Esophagus squamous epithelium (tissue), 5 donors: ENCODE data around the gene FHIT. TPM values are rescaled to one million over a fixed set of nuclear protein-coding genes. Genes with fewer than 3 reads are reported as not detected.

ENCODE experiments used
- DNase-seq: peaks from one replicate; lab custom pipeline; 2025; lab: John Stamatoyannopoulos, UW
- H3K27ac ChIP-seq, 4 donors: fragments of 200-600 bp; sonication (generic); one replicate each; pipeline ENCODE4 v1.5.1; 2016 to 2019; ENCODE audit warnings: mild to moderate bottlenecking in 1 of 4
- H3K27me3 ChIP-seq, 4 donors: fragments of 200-600 bp; sonication (generic); 1 replicate in 3 of 4; 2 replicates in 1 of 4; pipeline versions ENCODE4 v1.5.1 to v1.6.0; 2017 to 2021; ENCODE audit warnings: antibody characterized with exemption in 1 of 4
- H3K36me3 ChIP-seq, 3 donors: fragments of 200-600 bp; sonication (generic); one replicate each; pipeline ENCODE4 v1.5.1; 2016 to 2019
- H3K4me1 ChIP-seq, 3 donors: fragments of 200-600 bp; sonication (generic); one replicate each; pipeline ENCODE4 v1.5.1; 2017 to 2019
- H3K4me3 ChIP-seq, 4 donors: fragments of 200-600 bp; sonication (generic); 1 replicate in 3 of 4; 2 replicates in 1 of 4; pipeline ENCODE4 v1.5.1; 2016 to 2019; ENCODE audit warnings: mild to moderate bottlenecking in 2 of 4, moderate library complexity in 1 of 4
- H3K9me3 ChIP-seq, 3 donors: fragments of 200-600 bp; sonication (generic); one replicate each; pipeline ENCODE4 v1.5.1; 2016 to 2019
- POLR2A ChIP-seq, 4 donors: fragments of 450-650 bp; IDR thresholded peaks; one replicate each; pipeline ENCODE4 v1.6.1; 2017; ENCODE audit warnings: antibody characterized with exemption in 4 of 4, mild to moderate bottlenecking in 4 of 4, moderate library complexity in 3 of 4
- WGBS, 2 donors: methylation state at CpG; one replicate each; pipeline ENCODE4 v1.1.5; 2018; 5-methylcytosine and 5-hydroxymethylcytosine counted together
- intact Hi-C: fragments of 100-400 bp; cut with DNase I; formaldehyde crosslinking; loops from one replicate; pipeline ENCODE4 v1.15.0; 2022
- total RNA-seq, 4 donors: library from RNA; depleted of rRNA; stranded (reverse); fragments of >200 nt; gene quantifications; one replicate each; pipeline ENCODE4 v1.1.0, GENCODE V29; 2016
- TF ChIP-seq, protein P1 (sequence below), 6 experiments: fragments of 450-650 bp in 4 of 6; fragments of 200-600 bp in 2 of 6; sonication (generic) in 2 of 6; IDR thresholded peaks; one replicate each; pipeline ENCODE4 v1.5.1; 2016 to 2019; ENCODE audit warnings: antibody characterized with exemption in 6 of 6, mild to moderate bottlenecking in 4 of 6, moderate library complexity in 4 of 6
- donor health status: DM: yes; HTN: yes; CAD: no.

Gene FHIT
- total RNA-seq, 4 donors from 2014 or later, result 0.64 to 5.7 (median 3.1) TPM

DNA sequence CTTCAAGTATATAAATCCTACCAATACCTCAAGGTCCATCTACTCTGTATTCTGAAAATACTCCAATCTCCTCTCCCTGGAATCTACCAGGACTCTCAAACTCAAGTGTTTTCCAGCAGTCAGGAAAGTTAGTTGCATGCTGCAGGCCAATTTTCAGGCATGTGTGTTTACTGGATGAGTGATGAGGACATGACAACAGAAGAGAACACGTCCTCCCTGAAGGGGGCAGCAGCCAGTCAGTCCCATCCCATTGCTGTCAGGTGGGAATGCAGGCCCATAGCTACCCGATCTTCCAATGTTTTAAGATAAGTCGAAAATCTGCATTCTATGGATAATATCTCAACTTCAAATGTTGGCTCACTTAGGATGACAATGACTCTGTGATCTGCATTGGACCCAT lies 496.2 kb downstream of the FHIT start:
- no peak for TF ChIP-seq POLR2A (IDR thresholded peaks at IDR 0.05)
- TF ChIP-seq, protein P1, sequence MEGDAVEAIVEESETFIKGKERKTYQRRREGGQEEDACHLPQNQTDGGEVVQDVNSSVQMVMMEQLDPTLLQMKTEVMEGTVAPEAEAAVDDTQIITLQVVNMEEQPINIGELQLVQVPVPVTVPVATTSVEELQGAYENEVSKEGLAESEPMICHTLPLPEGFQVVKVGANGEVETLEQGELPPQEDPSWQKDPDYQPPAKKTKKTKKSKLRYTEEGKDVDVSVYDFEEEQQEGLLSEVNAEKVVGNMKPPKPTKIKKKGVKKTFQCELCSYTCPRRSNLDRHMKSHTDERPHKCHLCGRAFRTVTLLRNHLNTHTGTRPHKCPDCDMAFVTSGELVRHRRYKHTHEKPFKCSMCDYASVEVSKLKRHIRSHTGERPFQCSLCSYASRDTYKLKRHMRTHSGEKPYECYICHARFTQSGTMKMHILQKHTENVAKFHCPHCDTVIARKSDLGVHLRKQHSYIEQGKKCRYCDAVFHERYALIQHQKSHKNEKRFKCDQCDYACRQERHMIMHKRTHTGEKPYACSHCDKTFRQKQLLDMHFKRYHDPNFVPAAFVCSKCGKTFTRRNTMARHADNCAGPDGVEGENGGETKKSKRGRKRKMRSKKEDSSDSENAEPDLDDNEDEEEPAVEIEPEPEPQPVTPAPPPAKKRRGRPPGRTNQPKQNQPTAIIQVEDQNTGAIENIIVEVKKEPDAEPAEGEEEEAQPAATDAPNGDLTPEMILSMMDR (IDR thresholded peaks at IDR 0.05), result peak in 1 of 6 experiments; percentile 11
- WGBS, 2 donors, result 62 to 64% methylated on average over 3 of the region's 3 CpGs
- H3K4me3 ChIP-seq, result no peak overlapping the region
- no peaks in the 10 kb centered on the region for H3K27me3 ChIP-seq
- intact Hi-C loops, result no loop called here
- no peaks in the 10 kb centered on the region for H3K4me1 ChIP-seq
- peaks cover 0 to 9% (median 0%) of the 10 kb centered on the region in 3 donors for H3K9me3 ChIP-seq
- H3K27ac ChIP-seq, result no peak overlapping the region
- no peaks in the 10 kb centered on the region for H3K36me3 ChIP-seq
- DNase-seq, result no peak

GRCh38 chr3:60754617-60755016 lies 496.6 kb downstream of the FHIT start:
- no peak for DNase-seq
- H3K27ac ChIP-seq, result no peak overlapping the region
- TF ChIP-seq, protein P1 (IDR thresholded peaks at IDR 0.05), result no peak
- no peak for TF ChIP-seq POLR2A (IDR thresholded peaks at IDR 0.05)
- H3K4me3 ChIP-seq, result no peak overlapping the region
- peaks cover 0 to 12% (median 0%) of the 10 kb centered on the region in 3 donors for H3K9me3 ChIP-seq
- intact Hi-C loops, result no loop called here
- H3K4me1 ChIP-seq, result no peaks in the 10 kb centered on the region
- WGBS, 2 donors, result 86 to 95% methylated on average over 1 of the region's 1 CpG
- H3K36me3 ChIP-seq, result no peaks in the 10 kb centered on the region
- no peaks in the 10 kb centered on the region for H3K27me3 ChIP-seq

- DNase-seq, result no peak
- Histone ChIP-seq H3K4me1 (no peaks in the 10 kb centered on the region), H3K36me3 (no peaks in the 10 kb centered on the region), H3K9me3 (peaks cover 0 to 12% (median 0%) of the 10 kb centered on the region in 3 donors), H3K27me3 (no peaks in the 10 kb centered on the region), H3K4me3 (no peak overlapping the region), H3K27ac (no peak overlapping the region)
- WGBS, 2 donors, result 92 to 93% methylated on average over 3 of the region's 3 CpGs
- no peak for TF ChIP-seq POLR2A (IDR thresholded peaks at IDR 0.05)
- TF ChIP-seq, protein P1 (IDR thresholded peaks at IDR 0.05), result no peak
- intact Hi-C loops, result no loop called here
Observed at GRCh38 chr3:60752809-60753208, 498.4 kb downstream of the FHIT start.

DNA sequence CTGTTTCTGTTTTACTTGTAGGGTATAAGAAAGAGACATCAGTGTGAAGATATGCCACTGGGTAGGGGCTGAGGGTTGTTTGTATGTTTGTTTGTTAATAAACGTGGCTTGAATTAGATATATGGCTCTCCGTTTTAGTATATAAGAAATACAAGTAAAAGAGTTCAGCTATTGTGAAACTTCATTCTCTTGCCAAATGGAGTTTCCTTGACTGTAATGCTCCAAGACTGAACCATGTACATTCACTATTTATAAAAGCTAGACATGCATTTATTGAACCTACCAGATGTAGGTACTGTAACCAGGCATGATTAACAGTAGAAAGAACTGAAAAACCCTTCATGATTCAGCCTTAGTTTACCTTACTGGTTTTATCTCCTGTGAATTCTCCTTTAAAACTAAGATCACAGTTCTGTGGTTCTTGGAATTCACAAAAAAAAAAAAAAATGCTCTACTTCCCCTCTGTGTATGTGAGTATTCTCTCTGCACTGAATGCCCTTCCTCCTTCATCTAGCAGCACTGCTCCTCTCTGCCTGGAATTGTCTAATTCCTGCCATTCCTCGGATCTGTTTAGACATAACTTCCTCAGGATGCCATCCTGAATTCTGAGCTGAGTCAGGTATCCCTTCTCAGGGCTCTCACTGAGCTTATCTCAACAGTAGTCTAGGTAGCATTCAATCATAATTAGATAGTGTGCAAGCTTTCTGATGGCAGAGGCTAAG lies 504.4 kb downstream of the FHIT start:
- DNase-seq, result no peak
- Histone ChIP-seq H3K27me3 (no peaks in the 10 kb centered on the region), H3K27ac (no peak overlapping the region), H3K4me1 (no peaks in the 10 kb centered on the region), H3K36me3 (no peaks in the 10 kb centered on the region), H3K4me3 (no peak overlapping the region), H3K9me3 (peaks cover 0 to 12% (median 0%) of the 10 kb centered on the region in 3 donors)
- WGBS, 2 donors, result 65 to 69% methylated on average over 3 of the region's 3 CpGs
- TF ChIP-seq POLR2A (IDR thresholded peaks at IDR 0.05), result no peak
- TF ChIP-seq, protein P1 (IDR thresholded peaks at IDR 0.05), result no peak
- intact Hi-C loops, result no loop called here

DNA sequence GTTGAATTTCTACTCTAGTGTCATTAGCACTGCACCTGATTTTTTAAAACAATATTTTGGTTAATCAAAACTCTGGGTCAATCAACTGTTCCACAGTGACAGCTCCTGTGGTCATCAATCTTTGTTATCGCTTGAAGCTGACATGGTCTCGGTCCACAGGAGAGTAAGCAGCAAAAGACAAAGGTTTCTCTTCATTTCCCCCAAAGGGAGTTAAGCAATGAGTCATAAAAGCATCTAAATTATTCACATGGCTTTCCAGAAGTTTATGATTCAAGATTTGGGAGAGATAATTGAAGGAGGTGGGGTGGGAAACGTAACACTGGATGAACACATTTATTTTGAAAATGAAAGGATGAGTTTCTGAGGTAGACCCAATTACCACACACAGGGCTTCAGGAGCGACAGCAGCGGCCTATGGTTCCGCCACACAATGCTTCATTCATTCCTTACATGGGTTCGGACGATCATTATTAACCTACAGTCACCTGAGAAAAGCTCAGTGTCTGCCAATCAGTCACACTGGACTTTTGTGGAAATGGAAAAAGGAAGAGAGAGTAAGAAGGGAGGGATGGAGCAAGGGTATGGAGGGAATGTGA lies 505.1 kb downstream of the FHIT start:
- H3K27ac ChIP-seq, result no peak overlapping the region
- intact Hi-C loops, result no loop called here
- 89 to 92% methylated on average over 8 of the region's 8 CpGs for WGBS, 2 donors

More for the DNA sequence above, 505.1 kb downstream of the FHIT start:
- Histone ChIP-seq H3K4me3 (no peak overlapping the region), H3K9me3 (peaks cover 0 to 12% (median 0%) of the 10 kb centered on the region in 3 donors), H3K4me1 (no peaks in the 10 kb centered on the region), H3K36me3 (no peaks in the 10 kb centered on the region), H3K27me3 (no peaks in the 10 kb centered on the region)
- TF ChIP-seq POLR2A (IDR thresholded peaks at IDR 0.05), result no peak
- TF ChIP-seq, protein P1 (IDR thresholded peaks at IDR 0.05), result no peak
- DNase-seq, result no peak
